Stomach smooth muscle (tissue), 2 donors: ENCODE results near the gene IBTK.
"Not testable (repeated sequence)": the region's sequence is repeated elsewhere in the genome, so short reads cannot be mapped to it uniquely, and the experiment has no call there.

Source experiments
- H3K27ac ChIP-seq: one replicate; pipeline ENCODE4 v1.7.0; 2013; ENCODE audit warnings: mild to moderate bottlenecking, low read length, inconsistent platforms
- H3K27me3 ChIP-seq, 2 donors: one replicate each; pipeline ENCODE4 v1.7.0; 2013; ENCODE audit warnings: low read length in 2 of 2; ENCODE audit not compliant: insufficient read depth in 2 of 2, control insufficient read depth in 1 of 2
- H3K36me3 ChIP-seq, 2 donors: one replicate each; pipeline ENCODE4 v1.7.0; 2013; ENCODE audit warnings: low read length in 2 of 2; ENCODE audit not compliant: control insufficient read depth in 2 of 2, insufficient read depth in 2 of 2
- H3K4me1 ChIP-seq: one replicate; pipeline ENCODE4 v1.7.0; 2013; ENCODE audit warnings: low read length; ENCODE audit not compliant: control insufficient read depth, insufficient read depth
- H3K4me3 ChIP-seq, 2 donors: one replicate each; pipeline ENCODE4 v1.7.0; 2013; ENCODE audit warnings: low read length in 2 of 2
- H3K9ac ChIP-seq, 2 donors: one replicate each; pipeline ENCODE4 v1.7.0; 2013; ENCODE audit warnings: low read length in 2 of 2, mild to moderate bottlenecking in 1 of 2
- H3K9me3 ChIP-seq, 2 donors: one replicate each; pipeline ENCODE4 v1.7.0; 2013; ENCODE audit warnings: low read length in 2 of 2; ENCODE audit not compliant: control insufficient read depth in 2 of 2
- donor health status: healthy.
- donor health status: Pancreatic carcinoma.

IBTK gene

GRCh38 chr6:82247505-82248272 lies at the start of gene IBTK:
Gene IBTK (minus strand): TSS chr6:82247744. CDS start chr6:82240486, 7,258 bp downstream.
- Histone ChIP-seq H3K27me3 (no peaks in the 10 kb centered on the region), H3K4me3 (peak within 1 kb of the TSS; percentile 88 to 93), H3K9me3 (no peaks in the 10 kb centered on the region), H3K27ac (peak within 1 kb of the TSS; percentile 93), H3K9ac (peak within 1 kb of the TSS; percentile 93 to 98), H3K4me1 (peaks cover 9% of the 10 kb centered on the region), H3K36me3 (no peaks in the 10 kb centered on the region)

- no peak overlapping the region for H3K4me3 ChIP-seq
- H3K9ac ChIP-seq = no peak overlapping the region
- H3K27ac ChIP-seq = no peak overlapping the region
- H3K4me1 ChIP-seq = no peaks in the 10 kb centered on the region
- H3K27me3 ChIP-seq = no peaks in the 10 kb centered on the region
- H3K36me3 ChIP-seq = no peaks in the 10 kb centered on the region
- H3K9me3 ChIP-seq = no peaks in the 10 kb centered on the region
Observed at GRCh38 chr6:82283771-82284410, 36.3 kb upstream of the IBTK start.

- not testable (repeated sequence) for H3K27ac ChIP-seq, H3K4me3 ChIP-seq, H3K4me1 ChIP-seq
Observed at GRCh38 chr6:82281550-82281949, 34.0 kb upstream of the IBTK start.

GRCh38 chr6:82277686-82278085 lies 30.1 kb upstream of the IBTK start:
- no peak overlapping the region for H3K4me3 ChIP-seq
- no peaks in the 10 kb centered on the region for H3K36me3 ChIP-seq
- no peak overlapping the region for H3K9ac ChIP-seq
- no peaks in the 10 kb centered on the region for H3K9me3 ChIP-seq
- H3K27me3 ChIP-seq = no peaks in the 10 kb centered on the region
- no peaks in the 10 kb centered on the region for H3K4me1 ChIP-seq
- no peak overlapping the region for H3K27ac ChIP-seq

More at GRCh38 chr6:82281550-82281949, 34.0 kb upstream of the IBTK start:
- not testable (repeated sequence) for H3K9me3 ChIP-seq, H3K27me3 ChIP-seq, H3K36me3 ChIP-seq, H3K9ac ChIP-seq

GRCh38 chr6:82275686-82276085 lies 28.1 kb upstream of the IBTK start:
- no peaks in the 10 kb centered on the region for H3K36me3 ChIP-seq
- H3K9ac ChIP-seq = no peak overlapping the region
- H3K4me1 ChIP-seq = no peaks in the 10 kb centered on the region
- H3K27me3 ChIP-seq = no peaks in the 10 kb centered on the region
- no peak overlapping the region for H3K27ac ChIP-seq
- H3K4me3 ChIP-seq = no peak overlapping the region
- no peaks in the 10 kb centered on the region for H3K9me3 ChIP-seq

- no peaks in the 10 kb centered on the region for H3K36me3 ChIP-seq
- no peak overlapping the region for H3K4me3 ChIP-seq
- H3K27ac ChIP-seq = no peak overlapping the region
- H3K27me3 ChIP-seq = no peaks in the 10 kb centered on the region
- no peaks in the 10 kb centered on the region for H3K4me1 ChIP-seq
- no peaks in the 10 kb centered on the region for H3K9me3 ChIP-seq
- H3K9ac ChIP-seq = no peak overlapping the region
Observed at GRCh38 chr6:82273295-82273694, 25.8 kb upstream of the IBTK start.

GRCh38 chr6:82270881-82271635 lies 23.5 kb upstream of the IBTK start:
- H3K27ac ChIP-seq = no peak overlapping the region
- no peaks in the 10 kb centered on the region for H3K9me3 ChIP-seq
- H3K4me1 ChIP-seq = no peaks in the 10 kb centered on the region
- no peak overlapping the region for H3K9ac ChIP-seq
- H3K4me3 ChIP-seq = no peak overlapping the region
- H3K27me3 ChIP-seq = no peaks in the 10 kb centered on the region
- no peaks in the 10 kb centered on the region for H3K36me3 ChIP-seq

- H3K4me1 ChIP-seq = no peaks in the 10 kb centered on the region
- H3K9ac ChIP-seq = no peak overlapping the region
- H3K27me3 ChIP-seq = no peaks in the 10 kb centered on the region
- H3K4me3 ChIP-seq = no peak overlapping the region
- H3K27ac ChIP-seq = no peak overlapping the region
- H3K36me3 ChIP-seq = no peaks in the 10 kb centered on the region
- no peaks in the 10 kb centered on the region for H3K9me3 ChIP-seq
Observed at GRCh38 chr6:82268301-82268846, 20.8 kb upstream of the IBTK start.

GRCh38 chr6:82264824-82265223 lies 17.3 kb upstream of the IBTK start:
- Histone ChIP-seq H3K27me3 (no peaks in the 10 kb centered on the region), H3K27ac (no peak overlapping the region), H3K36me3 (no peaks in the 10 kb centered on the region), H3K9ac (no peak overlapping the region), H3K9me3 (no peaks in the 10 kb centered on the region), H3K4me1 (no peaks in the 10 kb centered on the region), H3K4me3 (no peak overlapping the region)

- Histone ChIP-seq H3K9ac (no peak overlapping the region), H3K27ac (no peak overlapping the region), H3K4me1 (no peaks in the 10 kb centered on the region), H3K27me3 (no peaks in the 10 kb centered on the region), H3K36me3 (no peaks in the 10 kb centered on the region), H3K9me3 (no peaks in the 10 kb centered on the region), H3K4me3 (no peak overlapping the region)
Observed at GRCh38 chr6:82264321-82264720, 16.8 kb upstream of the IBTK start.
